Gastroesophageal sphincter (tissue), 4 donors: ENCODE results near the gene TTLL13. TPM values are rescaled to one million over a fixed set of nuclear protein-coding genes. Genes with fewer than 3 reads are reported as not detected.

Experiments
- ATAC-seq: fragments of 150-250 bp; one replicate; pipeline ENCODE4 v1.9.1; 2016; ENCODE audit warnings: mild to moderate bottlenecking, moderate library complexity
- H3K27ac ChIP-seq, 4 donors: fragments of 200-600 bp; sonication (generic) in 3 of 4; 1 replicate in 3 of 4; 2 replicates in 1 of 4; pipeline ENCODE4 v1.5.1; 2016 to 2019
- H3K27me3 ChIP-seq: fragments of 200-600 bp; sonication (generic); one replicate; pipeline ENCODE4 v1.5.1; 2019
- H3K36me3 ChIP-seq, 2 donors: fragments of 200-600 bp; sonication (generic); one replicate each; pipeline ENCODE4 v1.5.1; 2019; ENCODE audit warnings: control low read depth in 1 of 2
- H3K4me1 ChIP-seq, 3 donors: fragments of 200-600 bp; sonication (generic); 1 replicate in 2 of 3; 2 replicates in 1 of 3; pipeline ENCODE4 v1.5.1; 2016 to 2019; ENCODE audit warnings: control low read depth in 2 of 3
- H3K4me3 ChIP-seq, 2 donors: fragments of 200-600 bp; sonication (generic); one replicate each; pipeline ENCODE4 v1.5.1; 2019; ENCODE audit warnings: mild to moderate bottlenecking in 1 of 2, moderate library complexity in 1 of 2
- H3K9me3 ChIP-seq, 3 donors: fragments of 200-600 bp; sonication (generic); one replicate each; pipeline ENCODE4 v1.5.1; 2017 to 2019; ENCODE audit warnings: control low read depth in 2 of 3
- CTCF ChIP-seq, 4 experiments: fragments of 200-600 bp in 2 of 4; fragments of 450-650 bp in 2 of 4; sonication (generic) in 1 of 4; IDR thresholded peaks; one replicate each; pipeline ENCODE4 v1.5.1; 2017 to 2019; ENCODE audit warnings: antibody characterized with exemption in 4 of 4, mild to moderate bottlenecking in 2 of 4, moderate library complexity in 2 of 4
- EP300 ChIP-seq: sonication (generic); formaldehyde crosslinking; IDR thresholded peaks from one replicate; pipeline ENCODE4 v1.6.1; 2017; ENCODE audit warnings: antibody characterized with exemption, mild to moderate bottlenecking
- POLR2A ChIP-seq, 2 donors: fragments of 450-650 bp; IDR thresholded peaks; one replicate each; pipeline ENCODE4 v1.6.1; 2017; ENCODE audit warnings: antibody characterized with exemption in 2 of 2, mild to moderate bottlenecking in 2 of 2, moderate library complexity in 1 of 2
- POLR2AphosphoS5 ChIP-seq: sonication (generic); formaldehyde crosslinking; IDR thresholded peaks from one replicate; pipeline ENCODE4 v1.6.1; 2017; ENCODE audit warnings: antibody characterized with exemption
- WGBS, 2 donors: methylation state at CpG; one replicate each; pipeline ENCODE4 v1.1.5; 2018; ENCODE audit warnings: low coverage in 1 of 2; 5-methylcytosine and 5-hydroxymethylcytosine counted together
- total RNA-seq, 4 donors: library from RNA; depleted of rRNA; stranded (reverse); fragments of >200 nt; gene quantifications; one replicate each; pipeline ENCODE4 v1.1.0, GENCODE V29; 2016

The TTLL13 gene
- total RNA-seq, 4 donors from 2014 or later, result 0.54 TPM; not detected in 3

GRCh38 chr15:90208356-90208755 lies 41.0 kb upstream of the TTLL13 start:
- H3K9me3 ChIP-seq, result no peaks in the 10 kb centered on the region
- no peak overlapping the region for H3K27ac ChIP-seq
- WGBS, 2 donors, result 78 to 85% methylated on average over 5 to 6 of the region's 6 CpGs
- no peaks in the 10 kb centered on the region for H3K27me3 ChIP-seq
- no peak overlapping the region for H3K4me3 ChIP-seq
- peaks cover 0 to 70% (median 16%) of the 10 kb centered on the region in 3 donors for H3K4me1 ChIP-seq
- no peak for ATAC-seq
- peaks cover 0 to 51% of the 10 kb centered on the region in 2 donors for H3K36me3 ChIP-seq
- TF ChIP-seq CTCF (IDR thresholded peaks at IDR 0.05) (no peak), POLR2A (IDR thresholded peaks at IDR 0.05) (no peak), EP300 (no peak), POLR2AphosphoS5 (no peak)

GRCh38 chr15:90209591-90209990 lies 39.8 kb upstream of the TTLL13 start:
- WGBS, 2 donors, result 64 to 72% methylated on average over 7 to 9 of the region's 9 CpGs
- Histone ChIP-seq H3K9me3 (no peaks in the 10 kb centered on the region), H3K27ac (no peak overlapping the region), H3K4me1 (peaks cover 0 to 64% (median 15%) of the 10 kb centered on the region in 3 donors), H3K4me3 (no peak overlapping the region), H3K27me3 (no peaks in the 10 kb centered on the region), H3K36me3 (peaks cover 0 to 58% of the 10 kb centered on the region in 2 donors)
- TF ChIP-seq CTCF (IDR thresholded peaks at IDR 0.05) (no peak), POLR2A (IDR thresholded peaks at IDR 0.05) (no peak), POLR2AphosphoS5 (no peak), EP300 (no peak)
- ATAC-seq, result no peak

- Histone ChIP-seq H3K36me3 (peaks cover 0 to 56% of the 10 kb centered on the region in 2 donors), H3K27me3 (no peaks in the 10 kb centered on the region), H3K4me1 (peaks cover 0 to 55% (median 15%) of the 10 kb centered on the region in 3 donors), H3K27ac (peak overlapping the region in 1 of 4 donors; percentile 67), H3K9me3 (no peaks in the 10 kb centered on the region), H3K4me3 (no peak overlapping the region)
- 63 to 71% methylated on average over 4 to 6 of the region's 8 CpGs for WGBS, 2 donors
- ATAC-seq, result no peak
- TF ChIP-seq POLR2A (IDR thresholded peaks at IDR 0.05) (no peak), CTCF (IDR thresholded peaks at IDR 0.05) (no peak), POLR2AphosphoS5 (no peak), EP300 (no peak)
Observed at GRCh38 chr15:90210593-90210992, 38.8 kb upstream of the TTLL13 start.

GRCh38 chr15:90211009-90211408 lies 38.3 kb upstream of the TTLL13 start:
- peaks cover 0 to 55% of the 10 kb centered on the region in 2 donors for H3K36me3 ChIP-seq
- peaks cover 0 to 51% (median 15%) of the 10 kb centered on the region in 3 donors for H3K4me1 ChIP-seq
- no peak overlapping the region for H3K4me3 ChIP-seq
- no peaks in the 10 kb centered on the region for H3K9me3 ChIP-seq
- H3K27me3 ChIP-seq, result no peaks in the 10 kb centered on the region
- 80 to 98% methylated on average over 1 to 7 of the region's 9 CpGs for WGBS, 2 donors
- TF ChIP-seq POLR2AphosphoS5 (no peak), POLR2A (IDR thresholded peaks at IDR 0.05) (no peak), CTCF (IDR thresholded peaks at IDR 0.05) (no peak), EP300 (no peak)
- peak overlapping the region in 3 of 4 donors; percentile 16 to 67 (median 46) for H3K27ac ChIP-seq
- no peak for ATAC-seq

GRCh38 chr15:90211440-90212143 lies 37.8 kb upstream of the TTLL13 start:
- TF ChIP-seq CTCF (IDR thresholded peaks at IDR 0.05) (no peak), EP300 (no peak), POLR2A (IDR thresholded peaks at IDR 0.05) (no peak), POLR2AphosphoS5 (no peak)
- no peaks in the 10 kb centered on the region for H3K9me3 ChIP-seq
- H3K36me3 ChIP-seq, result peaks cover 0 to 56% of the 10 kb centered on the region in 2 donors
- H3K27me3 ChIP-seq, result no peaks in the 10 kb centered on the region
- peaks cover 0 to 45% (median 15%) of the 10 kb centered on the region in 3 donors for H3K4me1 ChIP-seq
- H3K4me3 ChIP-seq, result no peak overlapping the region
- peak overlapping the region in 3 of 4 donors; percentile 16 to 67 (median 46) for H3K27ac ChIP-seq
- no CpG with 5 or more reads among the region's 13 CpGs for whole genome bisulfite sequencing, 2 donors
- ATAC-seq, result peak; percentile 39
